GM12878 (cell line): Measurements from ENCODE around the gene SPCS3. TPM values are rescaled to one million over a fixed set of nuclear protein-coding genes. Genes with fewer than 3 reads are reported as not detected.

Experiments used
- ATAC-seq: fragments of 200-7000 bp; cut with Tn5 transposase; 3 replicates; pipeline ENCODE4 v1.9.1; 2020; ENCODE audit warnings: mild to moderate bottlenecking, moderate library complexity
- BruUV-seq: library from RNA; stranded (reverse); fragments of 400-500 nt; replicated peaks from 2 replicates; lab custom pipeline; 2021; lab: Mats Ljungman, UMichigan
- CTCF ChIA-PET: fragments of 300-600 bp; sonication (Branson Sonifier 250); formaldehyde crosslinking; extraction: SDS; loops from one replicate; lab custom pipeline; 2021; ENCODE audit warnings: inconsistent platforms; lab: Yijun Ruan, JAX
- POLR2A ChIA-PET: fragments of 350-600 bp; formaldehyde crosslinking; extraction: SDS; loops from one replicate; lab custom pipeline; 2021; ENCODE audit warnings: inconsistent platforms; lab: Charles Lee
- RAD21 ChIA-PET: fragments of 300-600 bp; sonication (Branson Sonifier 250); formaldehyde crosslinking; loops from one replicate; lab custom pipeline; 2023; ENCODE audit warnings: antibody characterized with exemption; ENCODE audit not compliant: unreplicated experiment; lab: Charles Lee
- SMC1A ChIA-PET: fragments of 300-600 bp; sonication (Branson Sonifier 250); formaldehyde crosslinking; loops from one replicate; lab custom pipeline; 2023; ENCODE audit not compliant: unreplicated experiment, uncharacterized antibody; lab: Charles Lee
- DNase-seq: peaks from one replicate; pipeline ENCODE4 v3.0.0-alpha.2; 2011; ENCODE audit warnings: low read depth, low spot score
- FAIRE-seq: peaks from 3 replicates; lab custom pipeline; 2011; peaks lifted over from hg19 to GRCh38; lab: Jason Lieb, UNC
- H2AFZ ChIP-seq: 2 replicates; pipeline ENCODE4 v1.6.0; 2011; ENCODE audit warnings: low read depth, low read length, control low read depth; ENCODE audit not compliant: control insufficient read depth
- H3K27ac ChIP-seq: 2 replicates; pipeline ENCODE4 v1.5.1; 2011; ENCODE audit warnings: control low read depth; ENCODE audit not compliant: control insufficient read depth, insufficient read depth
- H3K27me3 ChIP-seq, 2 experiments: replicated peaks in 1 of 2; 2 replicates each; pipeline versions ENCODE4 v1.6.0 to v1.6.1; 2011; ENCODE audit warnings: low read length in 1 of 2; ENCODE audit not compliant: control insufficient read depth in 2 of 2, insufficient read depth in 2 of 2
- H3K36me3 ChIP-seq, 2 experiments: 2 replicates each; pipeline ENCODE4 v1.5.1; 2011; ENCODE audit warnings: low read length in 1 of 2; ENCODE audit not compliant: control insufficient read depth in 2 of 2, insufficient read depth in 2 of 2
- H3K4me1 ChIP-seq: 2 replicates; pipeline ENCODE4 v1.6.1; 2011; ENCODE audit warnings: mild to moderate bottlenecking, low read length, moderate library complexity, mixed read lengths; ENCODE audit not compliant: control insufficient read depth, insufficient read depth
- H3K4me2 ChIP-seq: 2 replicates; pipeline ENCODE4 v1.6.0; 2011; ENCODE audit warnings: control low read depth; ENCODE audit not compliant: control insufficient read depth, insufficient read depth
- H3K4me3 ChIP-seq: fragments of 200-600 bp; sonication (generic); 2 replicates; pipeline ENCODE4 v1.5.1; 2016
- H3K79me2 ChIP-seq: 2 replicates; pipeline ENCODE4 v1.6.0; 2011; ENCODE audit warnings: low read length; ENCODE audit not compliant: control insufficient read depth, insufficient read depth
- H3K9ac ChIP-seq: 2 replicates; pipeline ENCODE4 v1.8.0; 2011; ENCODE audit warnings: low read length, control low read depth, mixed read lengths; ENCODE audit not compliant: control insufficient read depth, insufficient read depth
- H3K9me3 ChIP-seq: replicated peaks from 3 replicates; pipeline ENCODE4 v1.5.1; 2011; ENCODE audit warnings: mild to moderate bottlenecking, low read length; ENCODE audit not compliant: control insufficient read depth, insufficient read depth
- H4K20me1 ChIP-seq: 2 replicates; pipeline ENCODE4 v1.6.0; 2011; ENCODE audit not compliant: control insufficient read depth, insufficient read depth
- BACH1 ChIP-seq: fragments of 450-650 bp; IDR thresholded peaks from 2 replicates; pipeline ENCODE4 v1.6.1; 2017; ENCODE audit warnings: mild to moderate bottlenecking, borderline replicate concordance
- CHD2 ChIP-seq: IDR thresholded peaks from 2 replicates; pipeline ENCODE4 v1.6.1; 2011; ENCODE audit warnings: low read depth, low read length, improper control_type of control experiment, borderline replicate concordance
- CREM ChIP-seq: IDR thresholded peaks from 2 replicates; pipeline ENCODE4 v1.6.1; 2014; ENCODE audit warnings: antibody characterized with exemption, low read depth
- ETV6 ChIP-seq, 2 experiments: fragments of 450-650 bp in 1 of 2; IDR thresholded peaks in 1 of 2; conservative IDR thresholded peaks in 1 of 2; 2 replicates each; pipeline ENCODE4 v1.6.1; 2014; ENCODE audit warnings: antibody characterized with exemption in 1 of 2, borderline replicate concordance in 1 of 2, low read depth in 1 of 2, mild to moderate bottlenecking in 1 of 2, moderate library complexity in 1 of 2
- IKZF2 ChIP-seq, 2 experiments: fragments of 450-650 bp; IDR thresholded peaks; 2 replicates each; pipeline ENCODE4 v1.6.1; 2017; ENCODE audit warnings: mild to moderate bottlenecking in 2 of 2, moderate library complexity in 2 of 2
- JUNB ChIP-seq: IDR thresholded peaks from 2 replicates; pipeline ENCODE4 v1.6.1; 2016; ENCODE audit warnings: antibody characterized with exemption, mild to moderate bottlenecking
- MLLT1 ChIP-seq: fragments of 450-650 bp; IDR thresholded peaks from 2 replicates; pipeline ENCODE4 v1.6.1; 2016; ENCODE audit warnings: mild to moderate bottlenecking
- MTA2 ChIP-seq: fragments of 450-650 bp; IDR thresholded peaks from 2 replicates; pipeline ENCODE4 v1.6.1; 2016; ENCODE audit warnings: low read depth, mild to moderate bottlenecking, moderate library complexity
- NFIC ChIP-seq: IDR thresholded peaks from 2 replicates; pipeline ENCODE4 v1.6.1; 2012; ENCODE audit warnings: low read depth, mild to moderate bottlenecking, inconsistent platforms, low read length, moderate library complexity
- POU2F2 ChIP-seq: IDR thresholded peaks from 3 replicates; pipeline ENCODE4 v1.6.1; 2011; ENCODE audit warnings: low read depth, mild to moderate bottlenecking, low read length, borderline replicate concordance
- RAD51 ChIP-seq: fragments of 450-650 bp; IDR thresholded peaks from 2 replicates; pipeline ENCODE4 v1.6.1; 2016; ENCODE audit warnings: moderate library complexity, mild to moderate bottlenecking, inconsistent platforms
- RUNX3 ChIP-seq: IDR thresholded peaks from 2 replicates; pipeline ENCODE4 v1.6.1; 2012; ENCODE audit warnings: low read length, inconsistent platforms
- SKIL ChIP-seq: fragments of 450-650 bp; IDR thresholded peaks from 2 replicates; pipeline ENCODE4 v1.6.1; 2017; ENCODE audit warnings: mild to moderate bottlenecking, low read depth, inconsistent platforms; ENCODE audit not compliant: poor library complexity, severe bottlenecking
- SREBF1 ChIP-seq: IDR thresholded peaks from 2 replicates; pipeline ENCODE4 v1.6.1; 2012; ENCODE audit warnings: mild to moderate bottlenecking, low read length
- TCF12 ChIP-seq: IDR thresholded peaks from 2 replicates; pipeline ENCODE4 v1.6.1; 2011; ENCODE audit warnings: low read depth, mild to moderate bottlenecking, low read length
- ZNF217 ChIP-seq: fragments of 450-650 bp; IDR thresholded peaks from 2 replicates; pipeline ENCODE4 v1.6.1; 2017; ENCODE audit warnings: antibody characterized with exemption, mild to moderate bottlenecking
- WGBS: methylation state at CpG from one replicate; pipeline ENCODE4 v1.1.6; 2016; ENCODE audit warnings: low lambda C conversion rate; ENCODE audit not compliant: insufficient replicate concordance, insufficient coverage; ENCODE audit errors: missing lambda C conversion rate; 5-methylcytosine and 5-hydroxymethylcytosine counted together
- in situ Hi-C: fragments of 300-500 bp; cut with MboI; formaldehyde crosslinking; loops from 9 replicates; pipeline ENCODE4 v1.14.3; 2018; ENCODE audit warnings: mixed read lengths
- intact Hi-C: fragments of 100-400 bp; cut with micrococcal nuclease; formaldehyde crosslinking; loops from one replicate; pipeline ENCODE4 v1.14.2; 2022; ENCODE audit not compliant: unreplicated experiment
- polyA plus RNA-seq, 11 experiments: library from polyadenylated mRNA; depleted of rRNA in 4 of 11; unstranded in 6 of 11; stranded (reverse) in 5 of 11; fragments of >200 nt; fragmentation: Nextera tagmentation in 4 of 11; fragmentation: Illumina TruSeq in 1 of 11; extraction: Ambion mirVana in 4 of 11; extraction: Trizol in 1 of 11; gene quantifications; 1 replicate in 1 of 11; 2 replicates in 10 of 11; pipeline versions ENCODE4 v1.2.1 to v1.2.3, GENCODE V29; 2011 to 2016; ENCODE audit warnings: inconsistent platforms in 2 of 11, missing spikeins in 2 of 11, low read depth in 1 of 11
- total RNA-seq, 4 experiments: library from RNA; depleted of rRNA in 3 of 4; stranded (reverse); fragments of >200 nt in 3 of 4; fragmentation: Illumina TruSeq in 1 of 4; extraction: Trizol in 1 of 4; gene quantifications; 2 replicates each; pipeline versions ENCODE4 v1.2.1 to v1.2.3, GENCODE V29; 2013 to 2021
- TF ChIP-seq, protein P1 (sequence below): IDR thresholded peaks from 2 replicates; pipeline ENCODE4 v1.6.1; 2011; ENCODE audit warnings: borderline replicate concordance, low read depth, mild to moderate bottlenecking, moderate library complexity, low read length; ENCODE audit not compliant: insufficient read depth, poor library complexity, severe bottlenecking
- TF ChIP-seq, protein P2 (sequence below): fragments of 450-650 bp; IDR thresholded peaks from 2 replicates; pipeline ENCODE4 v1.6.1; 2017; ENCODE audit warnings: borderline replicate concordance

The SPCS3 gene
- total and polyA plus RNA-seq, 10 of the 15 experiments (the other 5 are each of a cell fraction or from before 2014, with no cell fraction given), result 50.0 to 151 (median 76.4) TPM

- intact Hi-C loops (no loop called here), in situ Hi-C loops (loop anchor here (5.0 kb wide), 1 partner anchor 112 kb away; the partner anchor contains the start of gene SPATA4)
- Histone ChIP-seq H2AFZ (no peak overlapping the region), H4K20me1 (no peaks in the 10 kb centered on the region), H3K36me3 (no peaks in the 10 kb centered on the region), H3K79me2 (no peaks in the 10 kb centered on the region), H3K9ac (no peak overlapping the region), H3K27ac (no peak overlapping the region), H3K27me3 (no peaks in the 10 kb centered on the region), H3K4me3 (no peak overlapping the region), H3K4me1 (peaks cover 17% of the 10 kb centered on the region), H3K4me2 (peak overlapping the region; percentile 50), H3K9me3 (no peaks in the 10 kb centered on the region)
- ChIA-PET POLR2A (no interaction called here), RAD21 (no interaction called here), CTCF (interaction anchor here (1.4 kb wide), 1 partner anchor 16 kb away, joined by 5 read pairs; no protein-coding TSS in a partner anchor), SMC1A (interaction anchor here (1.2 kb wide), 2 partner anchors 10 to 159 kb away, joined by 3 to 4 read pairs; no protein-coding TSS in a partner anchor)
- BruUV-seq, result no TSS peak
- FAIRE-seq (peak; percentile 89), ATAC-seq (peak; percentile 98), DNase-seq (no peak)
- 0% methylated on average over 2 of the region's 2 CpGs for WGBS
- TF ChIP-seq ZNF217 (peak; percentile 79; the same call in 1 of the 2 replicates), SREBF1 (peak; percentile 59; the same call in 1 of the 2 replicates), TCF12 (peak; percentile 91), IKZF2 (IDR thresholded peaks at IDR 0.05) (0 out of 4 replicates have a peak, but pooled peaks have one; percentile 11 to 13), RUNX3 (peak; percentile 82), POU2F2 (peak; percentile 91; the same call in 2 of the 3 replicates), NFIC (peak; percentile 44; the same call in 1 of the 2 replicates), ETV6 (conservative IDR thresholded peaks at IDR 0.05 in 1 of 2, IDR thresholded peaks at IDR 0.05 in 1 of 2; ENCODE audit: borderline replicate concordance in 1 of 2, low read depth in 1 of 2) (no peak), RAD51 (no peak), JUNB (0 out of 2 replicates have a peak, but pooled peaks have one; percentile 13), MTA2 (peak; percentile 63; the same call in 1 of the 2 replicates), SKIL (peak; percentile 38), CHD2 (no peak), CREM (peak; percentile 73; the same call in 1 of the 2 replicates), BACH1 (0 out of 2 replicates have a peak, but pooled peaks have one; percentile 33), MLLT1 (no peak)
- TF ChIP-seq, protein P1, sequence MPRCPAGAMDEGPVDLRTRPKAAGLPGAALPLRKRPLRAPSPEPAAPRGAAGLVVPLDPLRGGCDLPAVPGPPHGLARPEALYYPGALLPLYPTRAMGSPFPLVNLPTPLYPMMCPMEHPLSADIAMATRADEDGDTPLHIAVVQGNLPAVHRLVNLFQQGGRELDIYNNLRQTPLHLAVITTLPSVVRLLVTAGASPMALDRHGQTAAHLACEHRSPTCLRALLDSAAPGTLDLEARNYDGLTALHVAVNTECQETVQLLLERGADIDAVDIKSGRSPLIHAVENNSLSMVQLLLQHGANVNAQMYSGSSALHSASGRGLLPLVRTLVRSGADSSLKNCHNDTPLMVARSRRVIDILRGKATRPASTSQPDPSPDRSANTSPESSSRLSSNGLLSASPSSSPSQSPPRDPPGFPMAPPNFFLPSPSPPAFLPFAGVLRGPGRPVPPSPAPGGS, result no peak
- TF ChIP-seq, protein P2, sequence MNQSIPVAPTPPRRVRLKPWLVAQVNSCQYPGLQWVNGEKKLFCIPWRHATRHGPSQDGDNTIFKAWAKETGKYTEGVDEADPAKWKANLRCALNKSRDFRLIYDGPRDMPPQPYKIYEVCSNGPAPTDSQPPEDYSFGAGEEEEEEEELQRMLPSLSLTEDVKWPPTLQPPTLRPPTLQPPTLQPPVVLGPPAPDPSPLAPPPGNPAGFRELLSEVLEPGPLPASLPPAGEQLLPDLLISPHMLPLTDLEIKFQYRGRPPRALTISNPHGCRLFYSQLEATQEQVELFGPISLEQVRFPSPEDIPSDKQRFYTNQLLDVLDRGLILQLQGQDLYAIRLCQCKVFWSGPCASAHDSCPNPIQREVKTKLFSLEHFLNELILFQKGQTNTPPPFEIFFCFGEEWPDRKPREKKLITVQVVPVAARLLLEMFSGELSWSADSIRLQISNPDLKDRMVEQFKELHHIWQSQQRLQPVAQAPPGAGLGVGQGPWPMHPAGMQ, result no peak
These were observed 10.7 kb upstream of the SPCS3 start for GRCh38 chr4:176309046-176309445.
